SK-N-SH (cell line): ENCODE measurements around the gene PSMD3. TPM values are rescaled to one million over a fixed set of nuclear protein-coding genes. Genes with fewer than 3 reads are reported as not detected.

Experiments
- CTCF ChIA-PET: fragments of 300-600, 350-600 bp; formaldehyde crosslinking; extraction: SDS; loops from one replicate; lab custom pipeline; 2021; lab: Yijun Ruan, JAX
- POLR2A ChIA-PET: fragments of 350-600 bp; sonication (Branson Sonifier 250); formaldehyde crosslinking; extraction: SDS; loops from one replicate; lab custom pipeline; 2020; ENCODE audit warnings: antibody characterized with exemption, inconsistent platforms; lab: Yijun Ruan, JAX
- DNase-seq: peaks from one replicate; pipeline ENCODE4 v3.0.0; 2012
- H2AFZ ChIP-seq: fragments of 200-600 bp; sonication (generic); 2 replicates; pipeline ENCODE4 v1.8.1; 2016; ENCODE audit warnings: antibody characterized with exemption, mild to moderate bottlenecking, low read depth
- H3F3A ChIP-seq: fragments of 200-600 bp; sonication (generic); replicated peaks from 2 replicates; pipeline ENCODE3; 2016; ENCODE audit warnings: antibody characterized with exemption, mild to moderate bottlenecking; ENCODE audit not compliant: insufficient read depth
- H3K27ac ChIP-seq, 2 experiments: fragments of 200-500 bp in 1 of 2; fragments of 200-600 bp in 1 of 2; sonication (Bioruptor generic) in 1 of 2; sonication (generic), shearing (Covaris generic) in 1 of 2; 2 replicates each; pipeline versions ENCODE4 v1.5.1 to v1.6.1; 2014 to 2016; ENCODE audit warnings: low read depth in 2 of 2, inconsistent platforms in 1 of 2, low read length in 1 of 2, mild to moderate bottlenecking in 1 of 2, mixed read lengths in 1 of 2
- H3K27me3 ChIP-seq: fragments of 200-600 bp; sonication (generic), shearing (Covaris generic); 2 replicates; pipeline ENCODE4 v1.6.1; 2016; ENCODE audit warnings: mixed run types; ENCODE audit not compliant: insufficient read depth
- H3K36me3 ChIP-seq, 2 experiments: fragments of 200-500 bp in 1 of 2; fragments of 200-600 bp in 1 of 2; sonication (Bioruptor generic) in 1 of 2; sonication (generic) in 1 of 2; replicated peaks in 1 of 2; 2 replicates each; pipeline versions ENCODE3 to v1.5.1; 2014 to 2016; ENCODE audit warnings: low read length in 1 of 2, mild to moderate bottlenecking in 1 of 2; ENCODE audit not compliant: insufficient read depth in 2 of 2, control insufficient read depth in 1 of 2
- H3K4me1 ChIP-seq, 2 experiments: fragments of 200-500 bp in 1 of 2; fragments of 200-600 bp in 1 of 2; sonication (Bioruptor generic) in 1 of 2; sonication (generic), shearing (Covaris generic) in 1 of 2; 2 replicates each; pipeline versions ENCODE4 v1.5.1 to v1.6.1; 2014 to 2016; ENCODE audit warnings: low read depth in 1 of 2, low read length in 1 of 2, mixed run types in 1 of 2; ENCODE audit not compliant: insufficient read depth in 2 of 2, control insufficient read depth in 1 of 2
- H3K4me2 ChIP-seq: fragments of 200-600 bp; sonication (generic), shearing (Covaris generic); 2 replicates; pipeline ENCODE4 v1.6.1; 2017; ENCODE audit warnings: mixed run types
- H3K4me3 ChIP-seq, 2 experiments: fragments of 200-500 bp in 1 of 2; fragments of 200-600 bp in 1 of 2; sonication (Bioruptor generic) in 1 of 2; sonication (generic), shearing (Covaris generic) in 1 of 2; 2 replicates each; pipeline versions ENCODE4 v1.5.1 to v1.8.1; 2014 to 2016; ENCODE audit warnings: low read depth in 2 of 2, inconsistent platforms in 1 of 2, low read length in 1 of 2, mild to moderate bottlenecking in 1 of 2, mixed read lengths in 1 of 2, moderate library complexity in 1 of 2
- H3K79me2 ChIP-seq: fragments of 200-600 bp; sonication (generic); 2 replicates; pipeline ENCODE4 v1.8.1; 2017; ENCODE audit warnings: mild to moderate bottlenecking; ENCODE audit not compliant: insufficient read depth
- H3K9ac ChIP-seq: fragments of 200-600 bp; sonication (generic); 2 replicates; pipeline ENCODE4 v1.6.1; 2017; ENCODE audit warnings: mixed run types
- H3K9me2 ChIP-seq: fragments of 200-600 bp; sonication (generic); 2 replicates; pipeline ENCODE4 v1.6.1; 2017; ENCODE audit warnings: mixed run types
- H3K9me3 ChIP-seq: fragments of 200-600 bp; sonication (generic); 2 replicates; pipeline ENCODE4 v1.6.1; 2017; ENCODE audit warnings: mixed run types, mild to moderate bottlenecking, moderate library complexity
- H4K20me1 ChIP-seq: fragments of 200-600 bp; sonication (generic); 2 replicates; pipeline ENCODE4 v1.6.1; 2017; ENCODE audit warnings: mild to moderate bottlenecking, mixed run types; ENCODE audit not compliant: insufficient read depth
- ELF1 ChIP-seq: IDR thresholded peaks from 2 replicates; pipeline ENCODE4 v1.4.0; 2012
- EP300 ChIP-seq, 2 experiments: IDR thresholded peaks; 2 replicates each; pipeline versions ENCODE4 v1.4.0 to v1.6.1; 2012; ENCODE audit warnings: borderline replicate concordance in 1 of 2, low read depth in 1 of 2, low read length in 1 of 2
- EZH2phosphoT487 ChIP-seq: fragments of 200-600 bp; sonication (generic); IDR thresholded peaks from 2 replicates; pipeline ENCODE4 v1.6.1; 2017; ENCODE audit warnings: low read depth, mixed run types, mild to moderate bottlenecking, antibody characterized with exemption, moderate library complexity, borderline replicate concordance
- FOXM1 ChIP-seq: IDR thresholded peaks from 2 replicates; pipeline ENCODE4 v1.4.0; 2012; ENCODE audit warnings: low read depth, mild to moderate bottlenecking
- GABPA ChIP-seq: IDR thresholded peaks from 2 replicates; pipeline ENCODE4 v1.4.0; 2012; ENCODE audit warnings: low read depth, mild to moderate bottlenecking
- GATA2 ChIP-seq: sonication (generic); formaldehyde crosslinking; IDR thresholded peaks from 2 replicates; pipeline ENCODE4 v1.5.0; 2020; ENCODE audit warnings: mild to moderate bottlenecking, missing genetic modification reagents
- MEF2A ChIP-seq: IDR thresholded peaks from 2 replicates; pipeline ENCODE4 v1.4.0; 2012; ENCODE audit warnings: low read depth, borderline replicate concordance
- REST ChIP-seq: IDR thresholded peaks from 2 replicates; pipeline ENCODE4 v1.6.1; 2012; ENCODE audit warnings: mild to moderate bottlenecking, low read depth, low read length, moderate library complexity
- SIN3A ChIP-seq: IDR thresholded peaks from 2 replicates; pipeline ENCODE4 v1.6.1; 2012; ENCODE audit warnings: low read depth, mild to moderate bottlenecking, low read length, moderate library complexity, borderline replicate concordance
- WGBS: methylation state at CpG from one replicate; pipeline ENCODE4 v1.1.6; 2017; ENCODE audit warnings: low lambda C conversion rate; 5-methylcytosine and 5-hydroxymethylcytosine counted together
- polyA plus RNA-seq, 3 experiments: library from polyadenylated mRNA; depleted of rRNA; stranded (reverse); fragments of >200 nt; gene quantifications; 2 replicates each; pipeline ENCODE4 v1.2.3, GENCODE V29; 2012
- TF ChIP-seq, protein P1 (sequence below): IDR thresholded peaks from 2 replicates; pipeline ENCODE4; 2012
- TF ChIP-seq, protein P2 (sequence below): fragments of 200-600 bp; sonication (generic); IDR thresholded peaks from 2 replicates; pipeline ENCODE4 v1.6.1; 2017; ENCODE audit warnings: antibody characterized with exemption, mild to moderate bottlenecking, moderate library complexity

Gene PSMD3
- polyA plus RNA-seq, 1 of the 3 experiments (the other 2 are of a cell fraction): 104 TPM

GRCh38 chr17:39996162-39996561 lies 15.6 kb downstream of the PSMD3 start (continued):
- TF ChIP-seq REST (no peak), SIN3A (no peak), MEF2A (no peak)
- TF ChIP-seq, all 33 proteins: peak for 0

- POLR2A ChIA-PET: interaction anchor here (0.6 kb wide), 1 partner anchor 213 kb away, joined by 3 read pairs; no protein-coding TSS in a partner anchor
- H3K36me3 ChIP-seq: peaks cover 7 to 48% of the 10 kb centered on the region in 2 experiments
Observed at GRCh38 chr17:39996800-39997199, 16.2 kb downstream of the PSMD3 start.

More at GRCh38 chr17:39996800-39997199, 16.2 kb downstream of the PSMD3 start:
- no peak overlapping the region for H3K27ac ChIP-seq
- no peaks in the 10 kb centered on the region for H3K79me2 ChIP-seq
- H3K4me1 ChIP-seq: no peaks in the 10 kb centered on the region
- no peaks in the 10 kb centered on the region for H3K27me3 ChIP-seq
- TF ChIP-seq, protein P1, sequence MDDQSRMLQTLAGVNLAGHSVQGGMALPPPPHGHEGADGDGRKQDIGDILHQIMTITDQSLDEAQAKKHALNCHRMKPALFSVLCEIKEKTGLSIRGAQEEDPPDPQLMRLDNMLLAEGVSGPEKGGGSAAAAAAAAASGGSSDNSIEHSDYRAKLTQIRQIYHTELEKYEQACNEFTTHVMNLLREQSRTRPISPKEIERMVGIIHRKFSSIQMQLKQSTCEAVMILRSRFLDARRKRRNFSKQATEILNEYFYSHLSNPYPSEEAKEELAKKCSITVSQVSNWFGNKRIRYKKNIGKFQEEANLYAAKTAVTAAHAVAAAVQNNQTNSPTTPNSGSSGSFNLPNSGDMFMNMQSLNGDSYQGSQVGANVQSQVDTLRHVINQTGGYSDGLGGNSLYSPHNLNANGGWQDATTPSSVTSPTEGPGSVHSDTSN: no peak
- no peak for TF ChIP-seq ELF1
- TF ChIP-seq, protein P2, sequence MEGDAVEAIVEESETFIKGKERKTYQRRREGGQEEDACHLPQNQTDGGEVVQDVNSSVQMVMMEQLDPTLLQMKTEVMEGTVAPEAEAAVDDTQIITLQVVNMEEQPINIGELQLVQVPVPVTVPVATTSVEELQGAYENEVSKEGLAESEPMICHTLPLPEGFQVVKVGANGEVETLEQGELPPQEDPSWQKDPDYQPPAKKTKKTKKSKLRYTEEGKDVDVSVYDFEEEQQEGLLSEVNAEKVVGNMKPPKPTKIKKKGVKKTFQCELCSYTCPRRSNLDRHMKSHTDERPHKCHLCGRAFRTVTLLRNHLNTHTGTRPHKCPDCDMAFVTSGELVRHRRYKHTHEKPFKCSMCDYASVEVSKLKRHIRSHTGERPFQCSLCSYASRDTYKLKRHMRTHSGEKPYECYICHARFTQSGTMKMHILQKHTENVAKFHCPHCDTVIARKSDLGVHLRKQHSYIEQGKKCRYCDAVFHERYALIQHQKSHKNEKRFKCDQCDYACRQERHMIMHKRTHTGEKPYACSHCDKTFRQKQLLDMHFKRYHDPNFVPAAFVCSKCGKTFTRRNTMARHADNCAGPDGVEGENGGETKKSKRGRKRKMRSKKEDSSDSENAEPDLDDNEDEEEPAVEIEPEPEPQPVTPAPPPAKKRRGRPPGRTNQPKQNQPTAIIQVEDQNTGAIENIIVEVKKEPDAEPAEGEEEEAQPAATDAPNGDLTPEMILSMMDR: no peak
- no peak for TF ChIP-seq EP300 (IDR thresholded peaks at IDR 0.05; ENCODE audit: borderline replicate concordance in 1 of 2, low read depth in 1 of 2, low read length in 1 of 2)
- TF ChIP-seq EZH2phosphoT487: no peak
- no peak for TF ChIP-seq FOXM1
- no peak for TF ChIP-seq GABPA
- TF ChIP-seq GATA2 (CRISPR knock-in tag): no peak
- 75% methylated on average over 6 of the region's 6 CpGs for WGBS
- no peak for DNase-seq
- H3K4me3 ChIP-seq: no peak overlapping the region
- H2AFZ ChIP-seq: no peak overlapping the region
- CTCF ChIA-PET: interaction anchor here (0.5 to 1.6 kb wide), 5 partner anchors 9 to 79 kb away, joined by 3 to 5 read pairs (median 4); no protein-coding TSS in a partner anchor
- no peak overlapping the region for H3K4me2 ChIP-seq
- no peaks in the 10 kb centered on the region for H4K20me1 ChIP-seq
- no peak overlapping the region for H3K9ac ChIP-seq
- no peaks in the 10 kb centered on the region for H3K9me2 ChIP-seq
- no peaks in the 10 kb centered on the region for H3K9me3 ChIP-seq
- H3F3A ChIP-seq: peaks cover 11% of the 10 kb centered on the region
